Esophagus muscularis mucosa (tissue), 4 donors: ENCODE data around the gene HECTD2. TPM values are rescaled to one million over a fixed set of nuclear protein-coding genes. Genes with fewer than 3 reads are reported as not detected.

Experiments used
- DNase-seq: peaks from one replicate; pipeline ENCODE4 v3.0.0-alpha.2; 2017; ENCODE audit errors: extremely low spot score
- H3K27ac ChIP-seq, 4 donors: fragments of 200-600 bp; sonication (generic); replicated peaks in 1 of 4; 1 replicate in 3 of 4; 2 replicates in 1 of 4; pipeline ENCODE4 v1.5.1; 2016 to 2019; ENCODE audit warnings: mild to moderate bottlenecking in 1 of 4
- H3K27me3 ChIP-seq, 4 donors: fragments of 200-600 bp; sonication (generic); one replicate each; pipeline versions ENCODE4 v1.5.1 to v1.6.0; 2016 to 2019
- H3K36me3 ChIP-seq, 4 donors: fragments of 200-600 bp; sonication (generic); one replicate each; pipeline ENCODE4 v1.5.1; 2016 to 2019
- H3K4me1 ChIP-seq, 4 donors: fragments of 200-600 bp; sonication (generic); one replicate each; pipeline ENCODE4 v1.5.1; 2016 to 2019
- H3K4me3 ChIP-seq, 4 donors: fragments of 200-600 bp; sonication (generic); 1 replicate in 2 of 4; 2 replicates in 2 of 4; pipeline ENCODE4 v1.5.1; 2016 to 2019; ENCODE audit warnings: mild to moderate bottlenecking in 4 of 4, moderate library complexity in 1 of 4
- H3K9me3 ChIP-seq, 4 donors: fragments of 200-600 bp; sonication (generic); 1 replicate in 3 of 4; 2 replicates in 1 of 4; pipeline ENCODE4 v1.5.1; 2016 to 2019
- EP300 ChIP-seq: sonication (generic); formaldehyde crosslinking; IDR thresholded peaks from one replicate; pipeline ENCODE4 v1.6.1; 2017; ENCODE audit warnings: antibody characterized with exemption
- POLR2A ChIP-seq: fragments of 450-650 bp; IDR thresholded peaks from one replicate; pipeline ENCODE4 v1.6.1; 2017; ENCODE audit warnings: antibody characterized with exemption, moderate library complexity, mild to moderate bottlenecking, low read depth
- POLR2AphosphoS5 ChIP-seq, 2 donors: sonication (generic); formaldehyde crosslinking; IDR thresholded peaks; one replicate each; pipeline ENCODE4 v1.6.1; 2017; ENCODE audit warnings: antibody characterized with exemption in 2 of 2
- WGBS: methylation state at CpG from one replicate; pipeline ENCODE4 v1.1.5; 2018; 5-methylcytosine and 5-hydroxymethylcytosine counted together
- intact Hi-C: fragments of 100-400 bp; cut with DNase I; formaldehyde crosslinking; loops from one replicate; pipeline ENCODE4 v1.15.1; 2023
- small RNA-seq, 3 donors: library from RNA; depleted of rRNA; stranded (forward); fragments of <200 nt; gene quantifications; one replicate each; pipeline ENCODE3, GENCODE V24; 2016
- total RNA-seq, 4 donors: library from RNA; depleted of rRNA; stranded (reverse); fragments of >200 nt; gene quantifications; one replicate each; pipeline versions ENCODE4 v1.1.0 to v1.2.1, GENCODE V29; 2016
- TF ChIP-seq, protein P1 (sequence below), 3 experiments: fragments of 200-600 bp in 2 of 3; fragments of 450-650 bp in 1 of 3; sonication (generic) in 2 of 3; IDR thresholded peaks; one replicate each; pipeline ENCODE4 v1.5.1; 2017 to 2019; ENCODE audit warnings: antibody characterized with exemption in 3 of 3, mild to moderate bottlenecking in 2 of 3, moderate library complexity in 1 of 3

HECTD2 gene
- total RNA-seq, 4 donors from 2014 or later: 18.2 to 29.5 (median 21.5) TPM

DNA sequence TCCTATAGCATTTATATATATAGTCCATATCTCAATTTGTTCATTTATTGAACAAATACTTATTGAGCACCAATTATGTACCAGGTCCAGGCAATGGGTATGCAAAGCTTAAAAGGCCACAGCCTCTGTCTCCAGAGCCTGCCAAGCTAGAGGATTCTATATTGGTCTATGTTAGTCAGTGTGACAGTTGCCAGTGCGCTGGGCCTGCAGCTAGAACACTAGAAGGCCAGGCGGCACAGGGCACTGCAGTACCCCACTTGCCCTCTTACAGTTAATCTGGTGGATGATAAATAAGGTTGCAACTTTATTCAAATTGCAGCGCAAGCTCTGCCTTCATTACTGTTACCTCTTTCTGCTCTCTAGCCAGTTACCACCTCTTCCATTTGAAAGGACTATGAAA, 153.9 kb downstream of the HECTD2 start:
- no peaks in the 10 kb centered on the region for H3K9me3 ChIP-seq
- peak overlapping the region in 1 of 4 donors; percentile 11 for H3K27ac ChIP-seq
- H3K36me3 ChIP-seq: no peaks in the 10 kb centered on the region
- H3K27me3 ChIP-seq: no peaks in the 10 kb centered on the region
- H3K4me3 ChIP-seq: no peak overlapping the region
- 100% methylated on average over 3 of the region's 3 CpGs for WGBS
- H3K4me1 ChIP-seq: peaks cover 4 to 41% (median 36%) of the 10 kb centered on the region in 4 donors
- no peak for DNase-seq
- TF ChIP-seq, protein P1, sequence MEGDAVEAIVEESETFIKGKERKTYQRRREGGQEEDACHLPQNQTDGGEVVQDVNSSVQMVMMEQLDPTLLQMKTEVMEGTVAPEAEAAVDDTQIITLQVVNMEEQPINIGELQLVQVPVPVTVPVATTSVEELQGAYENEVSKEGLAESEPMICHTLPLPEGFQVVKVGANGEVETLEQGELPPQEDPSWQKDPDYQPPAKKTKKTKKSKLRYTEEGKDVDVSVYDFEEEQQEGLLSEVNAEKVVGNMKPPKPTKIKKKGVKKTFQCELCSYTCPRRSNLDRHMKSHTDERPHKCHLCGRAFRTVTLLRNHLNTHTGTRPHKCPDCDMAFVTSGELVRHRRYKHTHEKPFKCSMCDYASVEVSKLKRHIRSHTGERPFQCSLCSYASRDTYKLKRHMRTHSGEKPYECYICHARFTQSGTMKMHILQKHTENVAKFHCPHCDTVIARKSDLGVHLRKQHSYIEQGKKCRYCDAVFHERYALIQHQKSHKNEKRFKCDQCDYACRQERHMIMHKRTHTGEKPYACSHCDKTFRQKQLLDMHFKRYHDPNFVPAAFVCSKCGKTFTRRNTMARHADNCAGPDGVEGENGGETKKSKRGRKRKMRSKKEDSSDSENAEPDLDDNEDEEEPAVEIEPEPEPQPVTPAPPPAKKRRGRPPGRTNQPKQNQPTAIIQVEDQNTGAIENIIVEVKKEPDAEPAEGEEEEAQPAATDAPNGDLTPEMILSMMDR (IDR thresholded peaks at IDR 0.05): no peak
- TF ChIP-seq EP300 (no peak), POLR2A (no peak), POLR2AphosphoS5 (IDR thresholded peaks at IDR 0.05) (no peak)
- intact Hi-C loops: no loop called here

Small RNA genes lying within 50 kb of the gene (small RNA-seq; reads per million reads assigned to genes)
- 0 reads per million in 3 donors for gene AL161798.1
- 0 reads per million in 3 donors for gene RPS27P1

Other genes starting within 250 kb of the HECTD2 start
- 10 to 100 TPM; 41.6 to 62.7 (median 52.6) TPM for gene PCGF5, start 189.7 kb upstream of the HECTD2 start, total RNA-seq
- 100 to 1,000 TPM in 1 of 4 donors, 10 to 100 TPM in 3; 46.7 to 111 (median 87.8) TPM for gene PPP1R3C, start 222.7 kb downstream of the HECTD2 start, total RNA-seq